Activated CD4-positive, alpha-beta T cell treated with anti-CD3 and anti-CD28 coated beads for 36 hours (primary cell): ENCODE results near the gene MBD4. TPM values are rescaled to one million over a fixed set of nuclear protein-coding genes. Genes with fewer than 3 reads are reported as not detected.
A peak's percentile ranks its signal among the peaks of the same experiment; 100 is the strongest.
"Not testable (repeated sequence)": the region's sequence is repeated elsewhere in the genome, so short reads cannot be mapped to it uniquely, and the experiment has no call there.

ENCODE experiments used
- ATAC-seq: fragments of 200-7000 bp; cut with Tn5 transposase; one replicate; pipeline ENCODE4 v1.10.0; 2021; ENCODE audit warnings: mild to moderate bottlenecking, moderate library complexity
- CTCF ChIA-PET: fragments of 350-600 bp; sonication (Branson Sonifier 250); formaldehyde crosslinking; loops from one replicate; lab custom pipeline; 2021; ENCODE audit warnings: antibody characterized with exemption; lab: Charles Lee
- POLR2A ChIA-PET: fragments of 350-600 bp; sonication (Branson Sonifier 250); formaldehyde crosslinking; loops from one replicate; lab custom pipeline; 2021; ENCODE audit warnings: antibody characterized with exemption, inconsistent platforms; lab: Charles Lee
- DNase-seq: peaks from one replicate; pipeline ENCODE4 v3.0.0-alpha.2; 2020
- H3K27ac Mint-ChIP-seq: one replicate; pipeline ENCODE4 v1.8.0; 2021; ENCODE audit warnings: mixed read lengths
- H3K27me3 Mint-ChIP-seq: one replicate; pipeline ENCODE4 v1.8.0; 2021; ENCODE audit warnings: mixed read lengths
- H3K36me3 Mint-ChIP-seq: one replicate; pipeline ENCODE4 v1.8.0; 2021; ENCODE audit warnings: low read depth, mixed read lengths
- H3K4me1 Mint-ChIP-seq: one replicate; pipeline ENCODE4 v1.8.0; 2021; ENCODE audit warnings: mixed read lengths
- H3K4me3 Mint-ChIP-seq: one replicate; pipeline ENCODE4 v1.8.0; 2021; ENCODE audit warnings: mild to moderate bottlenecking, moderate library complexity, mixed read lengths
- H3K9me3 Mint-ChIP-seq: one replicate; pipeline ENCODE4 v1.8.0; 2021; ENCODE audit warnings: low read depth, mixed read lengths
- intact Hi-C, 2 experiments: fragments of 100-400 bp; cut with DNase I in 1 of 2; cut with micrococcal nuclease in 1 of 2; formaldehyde crosslinking; loops; one replicate each; pipeline versions ENCODE4 v1.14.2 to v1.15.1; 2022 to 2024; cut with DNase I, micrococcal nuclease
- total RNA-seq, 2 experiments: library from RNA; stranded (reverse); gene quantifications; one replicate each; pipeline ENCODE4 v1.2.3, GENCODE V29; 2021

The MBD4 gene
- 10 to 100 TPM; 51.3 to 52.4 TPM for total RNA-seq

- peak within 1 kb of the TSS; percentile 91 for H3K27ac Mint-ChIP-seq
- ATAC-seq (peak; percentile 90), DNase-seq (peak; percentile 99)
- peak within 1 kb of the TSS; percentile 100 for H3K4me3 Mint-ChIP-seq
- CTCF ChIA-PET = interaction anchor here (0.6 to 4.0 kb wide), 7 partner anchors 8 to 417 kb away, joined by 3 to 23 read pairs (median 5); partner anchors contain the start of gene EFCAB12
- intact Hi-C loops = loop anchor here (1.0 to 10.0 kb wide), 18 partner anchors 12 to 1388 kb away; partner anchors contain the start of genes EFCAB12 (in 2 of the 2), TMCC1 (in 2 of the 2), ACAD9 (in 1 of the 2) and ISY1 (in 1 of the 2)
- peaks cover 63% of the 10 kb centered on the region for H3K4me1 Mint-ChIP-seq
- no peaks in the 10 kb centered on the region for H3K27me3 Mint-ChIP-seq
- peaks cover 43% of the 10 kb centered on the region for H3K36me3 Mint-ChIP-seq
- no peaks in the 10 kb centered on the region for H3K9me3 Mint-ChIP-seq
- POLR2A ChIA-PET = interaction anchor here (0.6 to 3.2 kb wide), 10 partner anchors 9 to 517 kb away, joined by 3 to 24 read pairs (median 4); partner anchors contain the start of genes EFCAB12 and TMCC1
Measured at GRCh38 chr3:129439817-129440617, at the start of gene MBD4, which contains the start of gene IFT122. TSS of gene MBD4 (minus strand) at chr3:129439948. CDS start at chr3:129439833, 115 bp downstream. TSS of gene IFT122 (plus strand) at chr3:129440224. CDS start at chr3:129440331, 107 bp downstream.

DNA sequence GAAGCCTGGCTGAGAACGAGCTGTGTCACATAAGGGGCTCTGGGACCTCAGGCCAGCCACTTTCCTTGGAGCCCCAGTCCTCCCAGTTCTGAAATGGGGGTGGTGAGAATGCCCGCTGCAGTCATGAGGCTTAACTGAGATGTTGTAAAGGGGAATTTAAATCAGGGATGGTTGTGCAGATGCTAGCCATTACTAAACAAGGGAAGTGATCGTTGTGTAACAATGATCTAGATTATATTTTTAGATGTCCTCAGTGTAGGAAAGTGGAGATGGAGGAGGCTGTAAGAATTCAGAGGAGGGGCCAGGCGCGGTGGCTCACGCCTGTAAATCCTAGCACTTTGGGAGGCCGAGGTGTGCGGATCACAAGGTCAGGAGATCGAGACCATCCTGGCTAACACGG lies 49.5 kb upstream of the MBD4 start:
- H3K27me3 Mint-ChIP-seq, DNase-seq, H3K36me3 Mint-ChIP-seq, intact Hi-C loops, H3K27ac Mint-ChIP-seq, H3K4me1 Mint-ChIP-seq, H3K9me3 Mint-ChIP-seq, ATAC-seq, H3K4me3 Mint-ChIP-seq: not testable (repeated sequence)
- POLR2A ChIA-PET = interaction anchor here (0.7 kb wide), 1 partner anchor 256 kb away, joined by 3 read pairs; no protein-coding TSS in a partner anchor
- CTCF ChIA-PET = interaction anchor here (1.1 to 1.7 kb wide), 3 partner anchors 8 to 446 kb away, joined by 5 read pairs; no protein-coding TSS in a partner anchor

DNA sequence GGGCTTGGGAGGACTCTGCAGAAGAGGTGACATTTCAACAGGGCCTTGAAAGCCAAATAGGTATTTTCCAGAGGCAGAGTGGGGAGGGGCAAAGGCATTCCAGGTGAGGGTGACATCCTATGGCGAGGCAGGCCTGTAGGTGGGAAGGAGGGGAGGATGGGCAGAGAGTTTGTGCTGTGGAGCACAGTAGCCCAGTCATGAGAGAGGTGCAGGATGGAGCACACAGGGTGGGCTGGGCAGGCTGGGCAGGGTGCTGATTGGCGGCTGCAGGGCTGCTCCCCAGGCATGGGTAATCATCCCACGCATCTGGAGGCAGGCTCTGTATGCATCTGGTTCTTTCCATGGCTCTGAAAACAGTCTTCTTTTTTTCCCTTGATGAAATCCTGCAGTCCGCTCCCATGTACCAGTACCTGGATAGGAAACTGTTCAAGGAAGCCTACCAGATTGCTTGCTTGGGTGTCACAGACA lies 48.2 kb upstream of the MBD4 start:
- H3K4me1 Mint-ChIP-seq, H3K36me3 Mint-ChIP-seq, ATAC-seq, intact Hi-C loops, H3K9me3 Mint-ChIP-seq, H3K4me3 Mint-ChIP-seq, POLR2A ChIA-PET, DNase-seq, H3K27ac Mint-ChIP-seq, H3K27me3 Mint-ChIP-seq: not testable (repeated sequence)
- CTCF ChIA-PET = interaction anchor here (0.8 kb wide), 1 partner anchor 140 kb away, joined by 3 read pairs; no protein-coding TSS in a partner anchor

GRCh38 chr3:129487183-129487867 lies 47.6 kb upstream of the MBD4 start:
- no peak overlapping the region for H3K4me3 Mint-ChIP-seq
- intact Hi-C loops = no loop called here
- CTCF ChIA-PET = interaction anchor here (0.6 to 1.3 kb wide), 5 partner anchors 14 to 1260 kb away, joined by 3 to 4 read pairs (median 3); no protein-coding TSS in a partner anchor
- peaks cover 3% of the 10 kb centered on the region for H3K36me3 Mint-ChIP-seq
- H3K4me1 Mint-ChIP-seq = peaks cover under 1% of the 10 kb centered on the region
- H3K27ac Mint-ChIP-seq = no peak overlapping the region
- POLR2A ChIA-PET = no interaction called here
- no peaks in the 10 kb centered on the region for H3K27me3 Mint-ChIP-seq
- no peaks in the 10 kb centered on the region for H3K9me3 Mint-ChIP-seq
- DNase-seq (no peak), ATAC-seq (no peak)

GRCh38 chr3:129486664-129487035 lies 46.9 kb upstream of the MBD4 start:
- POLR2A ChIA-PET = no interaction called here
- Mint-ChIP-seq H3K27ac (no peak overlapping the region), H3K36me3 (no peaks in the 10 kb centered on the region), H3K9me3 (no peaks in the 10 kb centered on the region), H3K27me3 (no peaks in the 10 kb centered on the region), H3K4me1 (peaks cover 7% of the 10 kb centered on the region), H3K4me3 (no peak overlapping the region)
- no peak for ATAC-seq
- CTCF ChIA-PET = interaction anchor here (0.6 to 1.3 kb wide), 8 partner anchors 13 to 1260 kb away, joined by 3 to 4 read pairs (median 3); no protein-coding TSS in a partner anchor
- DNase-seq = no peak
- intact Hi-C loops = no loop called here

DNA sequence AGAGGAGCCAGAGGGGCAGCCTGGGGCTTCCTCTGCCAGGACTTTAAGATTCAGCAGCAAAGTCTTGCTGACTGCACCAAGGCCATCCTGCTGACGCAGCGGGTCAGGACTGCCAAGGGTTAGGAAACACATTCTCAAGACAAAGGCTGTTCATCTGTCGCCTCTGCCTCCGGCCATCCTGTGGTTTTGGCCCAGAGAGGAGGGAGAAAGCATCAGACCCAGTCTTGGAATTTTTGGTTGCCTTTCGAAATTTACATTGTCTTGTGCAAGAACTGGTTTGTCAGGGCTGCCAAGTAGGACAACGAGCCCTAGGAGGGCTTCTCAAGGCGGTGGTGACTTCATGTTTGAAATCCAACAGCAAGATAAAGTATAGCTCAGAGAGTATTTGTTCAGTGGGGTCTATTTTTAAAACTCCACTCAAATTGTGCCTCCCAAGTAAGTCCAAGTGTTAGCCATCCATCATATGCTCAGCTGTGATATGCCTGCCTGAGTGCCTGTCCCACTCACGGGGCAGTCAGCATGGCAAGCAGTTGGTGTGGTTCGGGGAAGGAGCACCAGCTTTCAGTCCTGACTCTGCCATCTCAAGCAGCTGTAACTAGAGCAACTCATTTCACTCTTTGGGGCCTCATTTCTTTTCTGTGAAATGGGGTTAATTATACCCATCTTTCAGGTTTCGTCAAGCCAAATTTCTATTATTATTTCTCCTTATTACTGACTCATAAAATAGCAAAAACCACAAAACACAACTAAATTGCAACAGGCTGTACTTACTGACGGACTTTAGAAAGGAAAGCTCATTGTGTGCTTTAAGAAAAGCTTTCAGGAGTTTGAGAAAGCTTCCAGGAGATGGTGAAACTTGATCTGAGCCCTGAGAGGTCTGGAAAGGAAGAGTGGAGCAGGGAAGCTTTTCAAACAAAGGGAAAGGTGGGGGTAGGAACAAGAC lies 46.2 kb upstream of the MBD4 start:
- intact Hi-C loops = no loop called here
- POLR2A ChIA-PET = no interaction called here
- Mint-ChIP-seq H3K27ac (peak overlapping the region; percentile 4), H3K9me3 (no peaks in the 10 kb centered on the region), H3K36me3 (no peaks in the 10 kb centered on the region), H3K4me3 (no peak overlapping the region), H3K27me3 (no peaks in the 10 kb centered on the region), H3K4me1 (peaks cover 14% of the 10 kb centered on the region)
- CTCF ChIA-PET = interaction anchor here (0.6 to 1.3 kb wide), 8 partner anchors 13 to 483 kb away, joined by 3 to 4 read pairs (median 3); no protein-coding TSS in a partner anchor
- DNase-seq = no peak
- ATAC-seq = no peak

DNA sequence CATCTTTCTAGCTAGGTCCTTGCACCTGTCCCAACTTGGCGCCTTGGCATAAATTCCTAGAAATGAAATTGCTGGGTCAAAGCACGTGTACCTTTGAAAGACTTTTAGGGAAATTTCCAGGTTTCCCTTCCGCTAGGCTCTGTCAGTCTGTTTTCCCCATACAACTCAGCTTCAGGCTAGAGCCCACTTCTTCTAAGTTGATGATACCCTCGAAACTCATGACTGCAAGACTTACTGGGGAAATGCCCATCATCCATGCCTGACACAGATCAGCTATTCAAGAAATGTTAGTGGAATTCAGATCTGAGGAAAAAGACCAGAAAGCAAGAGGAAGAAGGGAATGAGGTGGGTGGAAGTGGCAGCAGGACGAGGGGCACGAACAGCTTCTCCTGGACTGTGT lies 45.4 kb upstream of the MBD4 start:
- peaks cover 14% of the 10 kb centered on the region for H3K4me1 Mint-ChIP-seq
- H3K27ac Mint-ChIP-seq, H3K27me3 Mint-ChIP-seq, H3K4me3 Mint-ChIP-seq, ATAC-seq, DNase-seq, H3K9me3 Mint-ChIP-seq, H3K36me3 Mint-ChIP-seq, intact Hi-C loops: not testable (repeated sequence)
- ChIA-PET POLR2A (interaction anchor here (0.5 kb wide), 1 partner anchor 253 kb away, joined by 3 read pairs; no protein-coding TSS in a partner anchor), CTCF (interaction anchor here (0.7 to 1.0 kb wide), 2 partner anchors 10 to 484 kb away, joined by 3 read pairs; no protein-coding TSS in a partner anchor)

DNA sequence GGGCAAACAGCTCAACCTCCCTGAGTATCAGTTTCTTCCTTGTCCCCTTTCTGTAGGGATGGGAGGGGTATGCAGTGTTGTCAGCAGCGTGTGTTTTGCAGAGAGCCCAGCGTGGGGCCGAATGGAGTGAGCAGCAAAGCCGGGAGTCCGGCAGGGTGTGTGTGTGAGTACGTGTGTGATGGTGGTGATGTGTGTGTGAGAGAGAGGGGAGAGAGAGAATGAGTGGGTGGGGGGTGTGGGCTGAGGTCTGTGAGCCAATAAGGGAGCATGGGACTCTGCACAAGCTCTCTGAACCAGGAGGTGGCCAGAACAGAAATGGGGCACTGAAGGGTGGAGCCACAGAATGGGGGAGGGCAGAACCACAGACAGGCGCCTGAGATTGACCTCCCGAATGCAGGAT lies 44.1 kb upstream of the MBD4 start:
- Mint-ChIP-seq H3K9me3 (no peaks in the 10 kb centered on the region), H3K27ac (no peak overlapping the region), H3K4me3 (no peak overlapping the region), H3K36me3 (no peaks in the 10 kb centered on the region), H3K27me3 (no peaks in the 10 kb centered on the region), H3K4me1 (peaks cover 14% of the 10 kb centered on the region)
- intact Hi-C loops = no loop called here
- DNase-seq (no peak), ATAC-seq (no peak)
- ChIA-PET CTCF (no interaction called here), POLR2A (no interaction called here)

- CTCF ChIA-PET = interaction anchor here (0.6 to 0.7 kb wide), 2 partner anchors 343 to 1320 kb away, joined by 3 to 4 read pairs; no protein-coding TSS in a partner anchor
- H3K4me3 Mint-ChIP-seq = no peak overlapping the region
- intact Hi-C loops = no loop called here
- ATAC-seq = no peak
- H3K9me3 Mint-ChIP-seq = no peaks in the 10 kb centered on the region
- no peaks in the 10 kb centered on the region for H3K27me3 Mint-ChIP-seq
- peak; percentile 13 for DNase-seq
- H3K36me3 Mint-ChIP-seq = peaks cover 3% of the 10 kb centered on the region
- POLR2A ChIA-PET = no interaction called here
- peak overlapping the region; percentile 4 for H3K27ac Mint-ChIP-seq
- peaks cover 14% of the 10 kb centered on the region for H3K4me1 Mint-ChIP-seq
Measured at GRCh38 chr3:129482721-129483120, 43.0 kb upstream of the MBD4 start.

- POLR2A ChIA-PET = no interaction called here
- CTCF ChIA-PET = interaction anchor here (1.4 kb wide), 1 partner anchor 10 kb away, joined by 5 read pairs; no protein-coding TSS in a partner anchor
- no peaks in the 10 kb centered on the region for H3K9me3 Mint-ChIP-seq
- H3K27me3 Mint-ChIP-seq = no peaks in the 10 kb centered on the region
- ATAC-seq (peak; percentile 91), DNase-seq (peak; percentile 67)
- no peak overlapping the region for H3K4me3 Mint-ChIP-seq
- peak overlapping the region; percentile 55 for H3K27ac Mint-ChIP-seq
- H3K36me3 Mint-ChIP-seq = peaks cover 7% of the 10 kb centered on the region
- intact Hi-C loops = no loop called here
- H3K4me1 Mint-ChIP-seq = peaks cover 14% of the 10 kb centered on the region
Measured at GRCh38 chr3:129481766-129482332, 42.1 kb upstream of the MBD4 start.
